H9 (cell line): ENCODE measurements around the gene APOL4. TPM values are rescaled to one million over a fixed set of nuclear protein-coding genes. Genes with fewer than 3 reads are reported as not detected.
A peak's percentile ranks its signal among the peaks of the same experiment; 100 is the strongest.

Experiments used
- DNase-seq: peaks from one replicate; pipeline ENCODE4 v3.0.0-alpha.2; 2017
- H2AFZ ChIP-seq: one replicate; pipeline ENCODE4 v1.6.1; 2013; ENCODE audit warnings: mild to moderate bottlenecking, low read length, control low read depth, moderate library complexity
- H2AK5ac ChIP-seq: 2 replicates; pipeline ENCODE4 v1.6.1; 2013; ENCODE audit warnings: low read length, control low read depth, mixed read lengths; ENCODE audit not compliant: insufficient read length
- H2BK120ac ChIP-seq: one replicate; pipeline ENCODE4 v1.6.1; 2013; ENCODE audit warnings: low read depth, mild to moderate bottlenecking, low read length, control low read depth, inconsistent platforms; ENCODE audit not compliant: poor library complexity, severe bottlenecking
- H2BK12ac ChIP-seq: 2 replicates; pipeline ENCODE4 v1.6.1; 2013; ENCODE audit warnings: low read length, control low read depth, mixed read lengths, low read depth; ENCODE audit not compliant: insufficient read length
- H2BK15ac ChIP-seq: 2 replicates; pipeline ENCODE4 v1.6.1; 2013; ENCODE audit warnings: low read depth, low read length, control low read depth
- H2BK20ac ChIP-seq: one replicate; pipeline ENCODE4 v1.6.1; 2013; ENCODE audit warnings: low read depth, mild to moderate bottlenecking, low read length, control low read depth, inconsistent platforms; ENCODE audit not compliant: poor library complexity, severe bottlenecking
- H2BK5ac ChIP-seq: 2 replicates; pipeline ENCODE4 v1.6.1; 2013; ENCODE audit warnings: low read length, control low read depth, mixed read lengths; ENCODE audit not compliant: insufficient read length
- H3K14ac ChIP-seq: 2 replicates; pipeline ENCODE4 v1.6.1; 2013; ENCODE audit warnings: low read length, control low read depth; ENCODE audit not compliant: insufficient read depth
- H3K18ac ChIP-seq: 2 replicates; pipeline ENCODE4 v1.6.1; 2013; ENCODE audit warnings: low read depth, mild to moderate bottlenecking, mixed read lengths, low read length, control low read depth; ENCODE audit not compliant: insufficient read length
- H3K23ac ChIP-seq: 2 replicates; pipeline ENCODE4 v1.6.1; 2013; ENCODE audit warnings: low read length, control low read depth, mixed read lengths, low read depth; ENCODE audit not compliant: insufficient read length
- H3K23me2 ChIP-seq: 2 replicates; pipeline ENCODE4 v1.6.1; 2013; ENCODE audit warnings: low read depth, mild to moderate bottlenecking, mixed read lengths, low read length, control low read depth; ENCODE audit not compliant: insufficient read length, poor library complexity, severe bottlenecking
- H3K27ac ChIP-seq: 2 replicates; pipeline ENCODE4 v1.5.1; 2013; ENCODE audit warnings: low read length, control low read depth, mixed read lengths, low read depth; ENCODE audit not compliant: insufficient read length
- H3K27me3 ChIP-seq: 2 replicates; pipeline ENCODE4 v1.6.1; 2013; ENCODE audit warnings: low read length, control low read depth, inconsistent platforms; ENCODE audit not compliant: insufficient read depth
- H3K4ac ChIP-seq: 2 replicates; pipeline ENCODE4 v1.6.1; 2013; ENCODE audit warnings: low read depth, mild to moderate bottlenecking, control low read depth, inconsistent platforms, low read length, moderate library complexity
- H3K4me1 ChIP-seq: 2 replicates; pipeline ENCODE4 v1.6.1; 2013; ENCODE audit warnings: low read length, control low read depth, inconsistent platforms; ENCODE audit not compliant: insufficient read depth
- H3K4me2 ChIP-seq: 2 replicates; pipeline ENCODE4 v1.6.1; 2013; ENCODE audit warnings: low read length, control low read depth, mixed read lengths; ENCODE audit not compliant: insufficient read length, insufficient read depth
- H3K56ac ChIP-seq: 2 replicates; pipeline ENCODE4 v1.6.1; 2013; ENCODE audit warnings: low read depth, mild to moderate bottlenecking, mixed read lengths, low read length, control low read depth; ENCODE audit not compliant: insufficient read length
- H3K79me1 ChIP-seq: 2 replicates; pipeline ENCODE4 v1.6.1; 2013; ENCODE audit warnings: low read depth, mild to moderate bottlenecking, moderate library complexity, low read length, control low read depth, inconsistent platforms; ENCODE audit not compliant: insufficient read depth, poor library complexity, severe bottlenecking
- H3K79me2 ChIP-seq: 2 replicates; pipeline ENCODE4 v1.6.1; 2013; ENCODE audit warnings: low read length, control low read depth, inconsistent platforms; ENCODE audit not compliant: insufficient read depth
- H3K9ac ChIP-seq: 2 replicates; pipeline ENCODE4 v1.6.1; 2013; ENCODE audit warnings: low read length, control low read depth, mixed read lengths; ENCODE audit not compliant: insufficient read length; ENCODE audit errors: extremely low read depth
- H3K9me3 ChIP-seq: one replicate; pipeline ENCODE4 v1.6.1; 2013; ENCODE audit warnings: low read depth, low read length, inconsistent platforms; ENCODE audit not compliant: control insufficient read depth
- H3T11ph ChIP-seq: one replicate; pipeline ENCODE4 v1.6.1; 2013; ENCODE audit warnings: mild to moderate bottlenecking, low read length, control low read depth, inconsistent platforms
- H4K20me1 ChIP-seq: one replicate; pipeline ENCODE4 v1.6.1; 2013; ENCODE audit not compliant: control insufficient read depth, insufficient read length, insufficient read depth
- H4K5ac ChIP-seq: 2 replicates; pipeline ENCODE4 v1.6.1; 2013; ENCODE audit warnings: low read depth, mild to moderate bottlenecking, mixed read lengths, low read length, control low read depth; ENCODE audit not compliant: insufficient read length
- H4K8ac ChIP-seq: replicated peaks from 2 replicates; pipeline ENCODE4 v1.6.1; 2013; ENCODE audit warnings: low read length, control low read depth, mixed read lengths, low read depth; ENCODE audit not compliant: insufficient read length
- H4K91ac ChIP-seq: 2 replicates; pipeline ENCODE4 v1.6.1; 2013; ENCODE audit warnings: low read depth, mild to moderate bottlenecking, moderate library complexity, mixed read lengths, low read length, control low read depth; ENCODE audit not compliant: insufficient read length
- H3K27ac Mint-ChIP-seq, 3 experiments: 2 replicates in 2 of 3; 3 replicates in 1 of 3; pipeline ENCODE4 v1.8.0; 2020 to 2021; ENCODE audit warnings: mixed read lengths in 3 of 3, mild to moderate bottlenecking in 1 of 3, moderate library complexity in 1 of 3
- H3K27me3 Mint-ChIP-seq: 2 replicates; pipeline ENCODE4 v1.8.0; 2021; ENCODE audit warnings: low read depth, mild to moderate bottlenecking, moderate library complexity, mixed read lengths
- H3K36me3 Mint-ChIP-seq, 3 experiments: 2 replicates in 2 of 3; 3 replicates in 1 of 3; pipeline ENCODE4 v1.8.0; 2020 to 2021; ENCODE audit warnings: low read depth in 3 of 3, mixed read lengths in 3 of 3; ENCODE audit not compliant: insufficient read depth in 1 of 3
- H3K4me1 Mint-ChIP-seq, 2 experiments: 2 replicates each; pipeline ENCODE4 v1.8.0; 2020; ENCODE audit warnings: mixed read lengths in 2 of 2
- H3K4me3 Mint-ChIP-seq, 2 experiments: 2 replicates in 1 of 2; 3 replicates in 1 of 2; pipeline ENCODE4 v1.8.0; 2020 to 2021; ENCODE audit warnings: mild to moderate bottlenecking in 2 of 2, mixed read lengths in 2 of 2, moderate library complexity in 1 of 2
- H3K9me3 Mint-ChIP-seq, 2 experiments: 2 replicates in 1 of 2; 3 replicates in 1 of 2; pipeline ENCODE4 v1.8.0; 2020; ENCODE audit warnings: mild to moderate bottlenecking in 2 of 2, mixed read lengths in 2 of 2, moderate library complexity in 1 of 2
- WGBS: extraction: QIAGEN DNeasy Blood & Tissue Kit; methylation state at CpG from one replicate; pipeline ENCODE4 v1.1.7; 2013; ENCODE audit warnings: missing lambda C conversion rate, low lambda C conversion rate, mixed read lengths; ENCODE audit not compliant: insufficient read length; ENCODE audit errors: extremely low coverage; 5-methylcytosine and 5-hydroxymethylcytosine counted together
- total RNA-seq: library from RNA; stranded (reverse); gene quantifications from 2 replicates; pipeline ENCODE4 v1.2.1, GENCODE V29; 2021
- TF ChIP-seq, protein P1 (sequence below): fragments of 200-600 bp; sonication (generic); conservative IDR thresholded peaks from 3 replicates; pipeline ENCODE4 v1.8.0; 2021; ENCODE audit warnings: antibody characterized with exemption, mild to moderate bottlenecking

The APOL4 gene
- total RNA-seq, 1 experiment from 2014 or later, result not detected

GRCh38 chr22:36245805-36246356, 44.3 kb upstream of the APOL4 start:
- no peaks in the 10 kb centered on the region for H3K79me2 ChIP-seq
- H4K20me1 ChIP-seq, result no peaks in the 10 kb centered on the region
- H3K14ac ChIP-seq, result no peak overlapping the region
- Mint-ChIP-seq H3K27ac (no peak overlapping the region), H3K4me3 (no peak overlapping the region), H3K36me3 (peaks cover 5 to 16% (median 9%) of the 10 kb centered on the region in 3 experiments; a peak in 6 of 7 replicates), H3K27me3 (peaks cover 11% of the 10 kb centered on the region), H3K4me1 (peaks cover 6% of the 10 kb centered on the region in 2 experiments), H3K9me3 (peaks cover 20 to 21% of the 10 kb centered on the region in 2 experiments)
- H3T11ph ChIP-seq, result no peak overlapping the region
- no peak overlapping the region for H2BK5ac ChIP-seq
- no peak overlapping the region for H4K8ac ChIP-seq
- no peaks in the 10 kb centered on the region for H3K4me1 ChIP-seq
- H2BK120ac ChIP-seq, result no peak overlapping the region
- no peaks in the 10 kb centered on the region for H3K23me2 ChIP-seq
- no peak overlapping the region for H3K4ac ChIP-seq
- peak; percentile 3 for DNase-seq
- H2BK12ac ChIP-seq, result no peak overlapping the region
- TF ChIP-seq, protein P1, sequence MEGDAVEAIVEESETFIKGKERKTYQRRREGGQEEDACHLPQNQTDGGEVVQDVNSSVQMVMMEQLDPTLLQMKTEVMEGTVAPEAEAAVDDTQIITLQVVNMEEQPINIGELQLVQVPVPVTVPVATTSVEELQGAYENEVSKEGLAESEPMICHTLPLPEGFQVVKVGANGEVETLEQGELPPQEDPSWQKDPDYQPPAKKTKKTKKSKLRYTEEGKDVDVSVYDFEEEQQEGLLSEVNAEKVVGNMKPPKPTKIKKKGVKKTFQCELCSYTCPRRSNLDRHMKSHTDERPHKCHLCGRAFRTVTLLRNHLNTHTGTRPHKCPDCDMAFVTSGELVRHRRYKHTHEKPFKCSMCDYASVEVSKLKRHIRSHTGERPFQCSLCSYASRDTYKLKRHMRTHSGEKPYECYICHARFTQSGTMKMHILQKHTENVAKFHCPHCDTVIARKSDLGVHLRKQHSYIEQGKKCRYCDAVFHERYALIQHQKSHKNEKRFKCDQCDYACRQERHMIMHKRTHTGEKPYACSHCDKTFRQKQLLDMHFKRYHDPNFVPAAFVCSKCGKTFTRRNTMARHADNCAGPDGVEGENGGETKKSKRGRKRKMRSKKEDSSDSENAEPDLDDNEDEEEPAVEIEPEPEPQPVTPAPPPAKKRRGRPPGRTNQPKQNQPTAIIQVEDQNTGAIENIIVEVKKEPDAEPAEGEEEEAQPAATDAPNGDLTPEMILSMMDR, result no peak
- no peak overlapping the region for H3K9ac ChIP-seq
- H3K23ac ChIP-seq, result no peak overlapping the region
- no peak overlapping the region for H3K56ac ChIP-seq
- H3K18ac ChIP-seq, result no peak overlapping the region
- no peak overlapping the region for H2BK20ac ChIP-seq
- H4K91ac ChIP-seq, result no peak overlapping the region
- H3K27me3 ChIP-seq, result no peaks in the 10 kb centered on the region
- no peak overlapping the region for H2BK15ac ChIP-seq
- no peak overlapping the region for H3K4me2 ChIP-seq
- no peak overlapping the region for H4K5ac ChIP-seq
- H3K9me3 ChIP-seq, result peaks cover 10% of the 10 kb centered on the region
- no peak overlapping the region for H2AK5ac ChIP-seq
- no peak overlapping the region for H2AFZ ChIP-seq
- no CpG with 5 or more reads among the region's 4 CpGs for WGBS
- H3K79me1 ChIP-seq, result no peaks in the 10 kb centered on the region
- no peak overlapping the region for H3K27ac ChIP-seq
